ENCODE measurements around the gene PREB. TPM values are rescaled to one million over a fixed set of nuclear protein-coding genes. Genes with fewer than 3 reads are reported as not detected.

PREB gene
- total and polyA plus RNA-seq, 2 donors from 2014 or later: 46.1 to 66.7 TPM

- intact Hi-C loops (cut with DNase I): no loop called here
- no peak for TF ChIP-seq CTCF (IDR thresholded peaks at IDR 0.05; ENCODE audit: borderline replicate concordance, extremely low read depth, insufficient read depth)
- Histone ChIP-seq H3K9me3 (ENCODE audit: control insufficient read depth in 2 of 3, insufficient read depth in 1 of 3, low read length in 3 of 3) (no peaks in the 10 kb centered on the region), H3K9ac (ENCODE audit: low read length in 3 of 3) (no peak overlapping the region), H3K36me3 (ENCODE audit: control insufficient read depth in 2 of 3, insufficient read depth in 3 of 3, low read length in 3 of 3) (peaks cover 0 to 11% (median 2%) of the 10 kb centered on the region in 3 donors), H3K4me1 (ENCODE audit: control insufficient read depth in 2 of 3, insufficient read depth in 2 of 3, low read depth in 1 of 3, low read length in 3 of 3) (peaks cover 0 to 12% (median 6%) of the 10 kb centered on the region in 3 donors), H3K4me3 (ENCODE audit: low read length in 3 of 3) (no peak overlapping the region), H3K27ac (ENCODE audit: low read depth in 2 of 2, low read length in 2 of 2) (no peak overlapping the region), H3K27me3 (ENCODE audit: control insufficient read depth, insufficient read depth, low read length) (no peaks in the 10 kb centered on the region)
- peak in 1 of 5 donors; percentile 69 for DNase-seq
- no peak for FAIRE-seq
Observed at GRCh38 chr2:27100036-27100435, 34.4 kb downstream of the PREB start.

- no peak overlapping the region for H3K4me3 ChIP-seq (ENCODE audit: low read length in 3 of 3)
- H3K27me3 ChIP-seq (ENCODE audit: control insufficient read depth, insufficient read depth, low read length): no peaks in the 10 kb centered on the region
- peaks cover 0 to 17% (median 6%) of the 10 kb centered on the region in 3 donors for H3K4me1 ChIP-seq (ENCODE audit: control insufficient read depth in 2 of 3, insufficient read depth in 2 of 3, low read depth in 1 of 3, low read length in 3 of 3)
- H3K9ac ChIP-seq (ENCODE audit: low read length in 3 of 3): no peak overlapping the region
- peaks cover 0 to 11% (median 2%) of the 10 kb centered on the region in 3 donors for H3K36me3 ChIP-seq (ENCODE audit: control insufficient read depth in 2 of 3, insufficient read depth in 3 of 3, low read length in 3 of 3)
- no peaks in the 10 kb centered on the region for H3K9me3 ChIP-seq (ENCODE audit: control insufficient read depth in 2 of 3, insufficient read depth in 1 of 3, low read length in 3 of 3)
- TF ChIP-seq CTCF (IDR thresholded peaks at IDR 0.05; ENCODE audit: borderline replicate concordance, extremely low read depth, insufficient read depth): no peak
- intact Hi-C loops (cut with DNase I): loop anchor here (10.0 kb wide), 1 partner anchor 205 kb away; the partner anchor contains the start of gene UCN
- FAIRE-seq (no peak), DNase-seq (peak in 1 of 5 donors; percentile 49)
- H3K27ac ChIP-seq (ENCODE audit: low read depth in 2 of 2, low read length in 2 of 2): no peak overlapping the region
Observed at GRCh38 chr2:27099334-27099955, 35.0 kb downstream of the PREB start.

- Histone ChIP-seq H3K9ac (ENCODE audit: low read length in 3 of 3) (no peak overlapping the region), H3K27ac (ENCODE audit: low read depth in 2 of 2, low read length in 2 of 2) (no peak overlapping the region), H3K36me3 (ENCODE audit: control insufficient read depth in 2 of 3, insufficient read depth in 3 of 3, low read length in 3 of 3) (peaks cover 0 to 11% (median 2%) of the 10 kb centered on the region in 3 donors), H3K27me3 (ENCODE audit: control insufficient read depth, insufficient read depth, low read length) (no peaks in the 10 kb centered on the region), H3K4me3 (ENCODE audit: low read length in 3 of 3) (no peak overlapping the region), H3K4me1 (ENCODE audit: control insufficient read depth in 2 of 3, insufficient read depth in 2 of 3, low read depth in 1 of 3, low read length in 3 of 3) (peaks cover 0 to 26% (median 12%) of the 10 kb centered on the region in 3 donors), H3K9me3 (ENCODE audit: control insufficient read depth in 2 of 3, insufficient read depth in 1 of 3, low read length in 3 of 3) (no peaks in the 10 kb centered on the region)
- no peak for TF ChIP-seq CTCF (IDR thresholded peaks at IDR 0.05; ENCODE audit: borderline replicate concordance, extremely low read depth, insufficient read depth)
- FAIRE-seq (no peak), DNase-seq (peak in 1 of 5 donors; percentile 70)
- intact Hi-C loops (cut with DNase I): loop anchor here (10.0 kb wide), 1 partner anchor 207 kb away; the partner anchor contains the start of gene UCN
Observed at GRCh38 chr2:27097341-27097740, 37.1 kb downstream of the PREB start.

Measured in kidney (tissue), 14 donors.